ENCODE measurements around the gene PPM1M.

The PPM1M gene

GRCh38 chr3:52216585-52217408 lies 28.8 kb upstream of the PPM1M start:
- peak; percentile 56 to 83 for DNase-seq

GRCh38 chr3:52217409-52217805 lies 28.2 kb upstream of the PPM1M start:
- DNase-seq, result no peak

- no peak for DNase-seq
These were observed 27.5 kb upstream of the PPM1M start for GRCh38 chr3:52218026-52218425.

GRCh38 chr3:52218454-52218853 lies 27.1 kb upstream of the PPM1M start:
- DNase-seq, result no peak

GRCh38 chr3:52218937-52219650 lies 26.5 kb upstream of the PPM1M start:
- no peak for DNase-seq

GRCh38 chr3:52220380-52221026 lies 25.1 kb upstream of the PPM1M start:
- DNase-seq, result peak in 1 of 2 experiments; percentile 62

GRCh38 chr3:52221141-52221562 lies 24.4 kb upstream of the PPM1M start:
- DNase-seq, result no peak

GRCh38 chr3:52221563-52222318 lies 23.8 kb upstream of the PPM1M start:
- DNase-seq, result no peak

GRCh38 chr3:52222319-52223221 lies 23.0 kb upstream of the PPM1M start:
- no peak for DNase-seq

GRCh38 chr3:52223449-52224408 lies 21.8 kb upstream of the PPM1M start:
- DNase-seq, result no peak

- no peak for DNase-seq
These were observed 19.9 kb upstream of the PPM1M start, which contains the start of gene TLR9 for GRCh38 chr3:52225452-52226228. Gene TLR9 (minus strand): TSS chr3:52225645. CDS start chr3:52225529, 116 bp downstream.

GRCh38 chr3:52226229-52226817 lies 19.2 kb upstream of the PPM1M start:
- DNase-seq, result no peak

- DNase-seq, result no peak
These were observed 18.4 kb upstream of the PPM1M start for GRCh38 chr3:52227117-52227516.

- DNase-seq, result no peak
These were observed 17.8 kb upstream of the PPM1M start for GRCh38 chr3:52227766-52228165.

- DNase-seq, result no peak
These were observed 17.3 kb upstream of the PPM1M start for GRCh38 chr3:52228266-52228665.

GRCh38 chr3:52228751-52229291 lies 16.7 kb upstream of the PPM1M start:
- DNase-seq, result no peak

- no peak for DNase-seq
These were observed 15.9 kb upstream of the PPM1M start for GRCh38 chr3:52229656-52230055.

GRCh38 chr3:52230461-52230860 lies 15.1 kb upstream of the PPM1M start:
- no peak for DNase-seq
